HepG2 (cell line): Measurements from ENCODE around the gene STIM1. TPM values are rescaled to one million over a fixed set of nuclear protein-coding genes. Genes with fewer than 3 reads are reported as not detected.
A peak's percentile ranks its signal among the peaks of the same experiment; 100 is the strongest.

Experiments
- DMAP1 ChIP-seq: IDR thresholded peaks from 2 replicates; pipeline ENCODE4 v1.6.1; 2016
- KDM5B ChIP-seq: sonication (generic); formaldehyde crosslinking; IDR thresholded peaks from 2 replicates; pipeline ENCODE4 v1.4.0; 2020; ENCODE audit warnings: missing genetic modification reagents, mild to moderate bottlenecking, borderline replicate concordance
- KMT2B ChIP-seq: IDR thresholded peaks from 2 replicates; pipeline ENCODE4 v1.6.1; 2016; ENCODE audit warnings: missing genetic modification reagents, missing compliant biosample characterization
- NBN ChIP-seq: fragments of 450-650 bp; conservative IDR thresholded peaks from 2 replicates; pipeline ENCODE4 v1.6.1; 2017
- PCBP2 ChIP-seq: fragments of 200-400 bp; formaldehyde crosslinking; optimal IDR thresholded peaks from 2 replicates; pipeline ENCODE3; 2018; ENCODE audit warnings: low read length, low read depth; ENCODE audit not compliant: poor library complexity, severe bottlenecking
- TARDBP ChIP-seq: sonication (generic); formaldehyde crosslinking; IDR thresholded peaks from 2 replicates; pipeline ENCODE4 v1.8.0; 2022; ENCODE audit warnings: mild to moderate bottlenecking, missing genetic modification reagents
- TBX3 ChIP-seq: fragments of 450-650 bp; IDR thresholded peaks from 2 replicates; pipeline ENCODE4 v1.6.1; 2017; ENCODE audit warnings: antibody characterized with exemption, mild to moderate bottlenecking, inconsistent platforms, borderline replicate concordance
- ZBTB43 ChIP-seq: sonication (generic); formaldehyde crosslinking; conservative IDR thresholded peaks from 2 replicates; pipeline ENCODE4 v1.4.0; 2020; ENCODE audit warnings: missing genetic modification reagents
- ZBTB44 ChIP-seq: sonication (generic); formaldehyde crosslinking; IDR thresholded peaks from 2 replicates; pipeline ENCODE4 v1.4.0; 2020; ENCODE audit warnings: missing genetic modification reagents
- ZEB1 ChIP-seq: IDR thresholded peaks from 2 replicates; pipeline ENCODE4 v1.6.1; 2012; ENCODE audit warnings: mild to moderate bottlenecking, low read depth, inconsistent platforms; ENCODE audit not compliant: insufficient replicate concordance
- ZNF101 ChIP-seq: sonication (generic); formaldehyde crosslinking; IDR thresholded peaks from 2 replicates; pipeline ENCODE4 v1.4.0; 2020; ENCODE audit warnings: mild to moderate bottlenecking, low read depth, missing genetic modification reagents, borderline replicate concordance
- ZNF501 ChIP-seq: sonication (generic); formaldehyde crosslinking; IDR thresholded peaks from 2 replicates; pipeline ENCODE4 v1.5.1; 2020; ENCODE audit warnings: mild to moderate bottlenecking, moderate library complexity, missing genetic modification reagents
- ZNF569 ChIP-seq: sonication (generic); formaldehyde crosslinking; IDR thresholded peaks from 2 replicates; pipeline ENCODE4 v1.5.0; 2020; ENCODE audit warnings: mild to moderate bottlenecking, missing genetic modification reagents, moderate library complexity, borderline replicate concordance
- ZNF597 ChIP-seq: sonication (generic); formaldehyde crosslinking; IDR thresholded peaks from 2 replicates; pipeline ENCODE4 v1.5.0; 2020; ENCODE audit warnings: missing genetic modification reagents
- polyA plus RNA-seq, 8 experiments: library from polyadenylated mRNA; depleted of rRNA in 3 of 8; stranded (reverse) in 7 of 8; unstranded in 1 of 8; fragments of >200 nt; fragmentation: Illumina TruSeq in 4 of 8; extraction: Trizol in 4 of 8; gene quantifications; 2 replicates each; pipeline versions ENCODE4 v1.2.1 to v1.2.3, GENCODE V29; 2011 to 2016; ENCODE audit warnings: low read depth in 4 of 8, missing spikeins in 1 of 8, mixed read lengths in 1 of 8; ENCODE audit not compliant: insufficient read depth in 1 of 8
- total RNA-seq, 5 experiments: library from RNA; depleted of rRNA; stranded (reverse); fragments of >200 nt; fragmentation: Illumina TruSeq; extraction: Trizol; gene quantifications; 2 replicates each; pipeline ENCODE4 v1.2.3, GENCODE V29; 2016; ENCODE audit warnings: low read depth in 1 of 5
- TF ChIP-seq, protein P1 (sequence below): sonication (generic); formaldehyde crosslinking; IDR thresholded peaks from 2 replicates; pipeline ENCODE4 v1.5.1; 2020; ENCODE audit warnings: missing genetic modification reagents, mild to moderate bottlenecking, borderline replicate concordance
- TF ChIP-seq, protein P2 (sequence below): sonication (generic); formaldehyde crosslinking; IDR thresholded peaks from 2 replicates; pipeline ENCODE4 v1.4.0; 2020; ENCODE audit warnings: missing genetic modification reagents
- TF ChIP-seq, protein P3 (sequence below): sonication (generic); formaldehyde crosslinking; IDR thresholded peaks from 2 replicates; pipeline ENCODE4 v1.5.0; 2020; ENCODE audit warnings: mild to moderate bottlenecking, missing genetic modification reagents, moderate library complexity
- TF ChIP-seq, protein P4 (sequence below): sonication (generic); formaldehyde crosslinking; IDR thresholded peaks from 2 replicates; pipeline ENCODE4 v1.5.0; 2020; ENCODE audit warnings: mild to moderate bottlenecking, low read depth, missing genetic modification reagents, borderline replicate concordance
- TF ChIP-seq, protein P5 (sequence below): sonication (generic); formaldehyde crosslinking; IDR thresholded peaks from 2 replicates; pipeline ENCODE4 v1.5.0; 2020; ENCODE audit warnings: mild to moderate bottlenecking, missing genetic modification reagents

The STIM1 gene
- total and polyA plus RNA-seq, 2 of the 13 experiments (the other 11 are each of a cell fraction or from before 2014, with no cell fraction given), result 19.2 to 28.5 TPM

- TF ChIP-seq, protein P1, sequence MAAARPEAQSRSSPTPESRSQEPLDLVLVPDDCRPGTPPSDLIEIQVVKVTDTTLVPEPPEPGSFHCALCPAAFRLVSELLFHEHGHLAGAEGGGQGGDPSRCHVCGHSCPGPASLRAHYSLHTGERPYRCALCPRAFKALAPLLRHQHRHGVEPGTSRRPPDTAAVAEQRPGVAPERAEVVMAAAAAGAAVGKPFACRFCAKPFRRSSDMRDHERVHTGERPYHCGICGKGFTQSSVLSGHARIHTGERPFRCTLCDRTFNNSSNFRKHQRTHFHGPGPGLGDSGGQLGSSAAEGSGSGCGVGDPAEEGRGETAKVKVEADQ (CRISPR knock-in tag), result no peak
- no peak for TF ChIP-seq ZEB1
- 0 out of 2 replicates have a peak, but pooled peaks have one; percentile 34 for TF ChIP-seq DMAP1
- TF ChIP-seq ZBTB44 (CRISPR knock-in tag), result no peak
- TF ChIP-seq KDM5B, result no peak
- TF ChIP-seq, protein P2, sequence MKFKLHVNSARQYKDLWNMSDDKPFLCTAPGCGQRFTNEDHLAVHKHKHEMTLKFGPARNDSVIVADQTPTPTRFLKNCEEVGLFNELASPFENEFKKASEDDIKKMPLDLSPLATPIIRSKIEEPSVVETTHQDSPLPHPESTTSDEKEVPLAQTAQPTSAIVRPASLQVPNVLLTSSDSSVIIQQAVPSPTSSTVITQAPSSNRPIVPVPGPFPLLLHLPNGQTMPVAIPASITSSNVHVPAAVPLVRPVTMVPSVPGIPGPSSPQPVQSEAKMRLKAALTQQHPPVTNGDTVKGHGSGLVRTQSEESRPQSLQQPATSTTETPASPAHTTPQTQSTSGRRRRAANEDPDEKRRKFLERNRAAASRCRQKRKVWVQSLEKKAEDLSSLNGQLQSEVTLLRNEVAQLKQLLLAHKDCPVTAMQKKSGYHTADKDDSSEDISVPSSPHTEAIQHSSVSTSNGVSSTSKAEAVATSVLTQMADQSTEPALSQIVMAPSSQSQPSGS, result peak; percentile 47; the same call in 1 of the 2 replicates
- TF ChIP-seq PCBP2, result no peak
- TF ChIP-seq NBN, result no peak
- TF ChIP-seq, protein P3, sequence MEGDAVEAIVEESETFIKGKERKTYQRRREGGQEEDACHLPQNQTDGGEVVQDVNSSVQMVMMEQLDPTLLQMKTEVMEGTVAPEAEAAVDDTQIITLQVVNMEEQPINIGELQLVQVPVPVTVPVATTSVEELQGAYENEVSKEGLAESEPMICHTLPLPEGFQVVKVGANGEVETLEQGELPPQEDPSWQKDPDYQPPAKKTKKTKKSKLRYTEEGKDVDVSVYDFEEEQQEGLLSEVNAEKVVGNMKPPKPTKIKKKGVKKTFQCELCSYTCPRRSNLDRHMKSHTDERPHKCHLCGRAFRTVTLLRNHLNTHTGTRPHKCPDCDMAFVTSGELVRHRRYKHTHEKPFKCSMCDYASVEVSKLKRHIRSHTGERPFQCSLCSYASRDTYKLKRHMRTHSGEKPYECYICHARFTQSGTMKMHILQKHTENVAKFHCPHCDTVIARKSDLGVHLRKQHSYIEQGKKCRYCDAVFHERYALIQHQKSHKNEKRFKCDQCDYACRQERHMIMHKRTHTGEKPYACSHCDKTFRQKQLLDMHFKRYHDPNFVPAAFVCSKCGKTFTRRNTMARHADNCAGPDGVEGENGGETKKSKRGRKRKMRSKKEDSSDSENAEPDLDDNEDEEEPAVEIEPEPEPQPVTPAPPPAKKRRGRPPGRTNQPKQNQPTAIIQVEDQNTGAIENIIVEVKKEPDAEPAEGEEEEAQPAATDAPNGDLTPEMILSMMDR (CRISPR knock-in tag), result 0 out of 2 replicates have a peak, but pooled peaks have one; percentile 13
- no peak for TF ChIP-seq ZNF569
- TF ChIP-seq ZNF101 (CRISPR knock-in tag), result no peak
- TF ChIP-seq TBX3, result peak; percentile 52; the same call in 1 of the 2 replicates
- no peak for TF ChIP-seq KMT2B (CRISPR knock-in tag)
- TF ChIP-seq, protein P4, sequence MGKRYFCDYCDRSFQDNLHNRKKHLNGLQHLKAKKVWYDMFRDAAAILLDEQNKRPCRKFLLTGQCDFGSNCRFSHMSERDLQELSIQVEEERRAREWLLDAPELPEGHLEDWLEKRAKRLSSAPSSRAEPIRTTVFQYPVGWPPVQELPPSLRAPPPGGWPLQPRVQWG (CRISPR knock-in tag), result no peak
- TF ChIP-seq TARDBP, result no peak
- TF ChIP-seq ZNF597 (CRISPR knock-in tag), result no peak
- TF ChIP-seq ZNF501, result no peak
- TF ChIP-seq, protein P5, sequence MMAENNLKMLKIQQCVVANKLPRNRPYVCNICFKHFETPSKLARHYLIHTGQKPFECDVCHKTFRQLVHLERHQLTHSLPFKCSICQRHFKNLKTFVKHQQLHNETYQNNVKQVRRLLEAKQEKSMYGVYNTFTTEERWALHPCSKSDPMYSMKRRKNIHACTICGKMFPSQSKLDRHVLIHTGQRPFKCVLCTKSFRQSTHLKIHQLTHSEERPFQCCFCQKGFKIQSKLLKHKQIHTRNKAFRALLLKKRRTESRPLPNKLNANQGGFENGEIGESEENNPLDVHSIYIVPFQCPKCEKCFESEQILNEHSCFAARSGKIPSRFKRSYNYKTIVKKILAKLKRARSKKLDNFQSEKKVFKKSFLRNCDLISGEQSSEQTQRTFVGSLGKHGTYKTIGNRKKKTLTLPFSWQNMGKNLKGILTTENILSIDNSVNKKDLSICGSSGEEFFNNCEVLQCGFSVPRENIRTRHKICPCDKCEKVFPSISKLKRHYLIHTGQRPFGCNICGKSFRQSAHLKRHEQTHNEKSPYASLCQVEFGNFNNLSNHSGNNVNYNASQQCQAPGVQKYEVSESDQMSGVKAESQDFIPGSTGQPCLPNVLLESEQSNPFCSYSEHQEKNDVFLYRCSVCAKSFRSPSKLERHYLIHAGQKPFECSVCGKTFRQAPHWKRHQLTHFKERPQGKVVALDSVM (CRISPR knock-in tag), result no peak
- no peak for TF ChIP-seq ZBTB43
Measured at GRCh38 chr11:3866206-3866605, 10.7 kb downstream of the STIM1 start (continued).
